AG10803 (cell line): Measurements from ENCODE around the gene RDX.

Experiments used
- DNase-seq: peaks from one replicate; pipeline ENCODE4 v3.0.0; 2010; ENCODE audit warnings: low read depth
- H3K4me3 ChIP-seq: 2 replicates; pipeline ENCODE4 v1.5.1; 2011; ENCODE audit warnings: mild to moderate bottlenecking, low read length, control low read depth
- CTCF ChIP-seq: conservative IDR thresholded peaks from 2 replicates; pipeline ENCODE4 v1.5.1; 2011; ENCODE audit warnings: mild to moderate bottlenecking, low read length, control low read depth, inconsistent platforms

The RDX gene

GRCh38 chr11:110336054-110336453, 39.6 kb upstream of the RDX start:
- no peak for DNase-seq
- H3K4me3 ChIP-seq = no peak overlapping the region
- TF ChIP-seq CTCF = no peak

- H3K4me3 ChIP-seq = no peak overlapping the region
- no peak for DNase-seq
- no peak for TF ChIP-seq CTCF
Observed at GRCh38 chr11:110335358-110335757, 38.9 kb upstream of the RDX start.

- DNase-seq = no peak
- TF ChIP-seq CTCF = no peak
Observed at GRCh38 chr11:110331626-110332025, 35.2 kb upstream of the RDX start.

GRCh38 chr11:110329445-110329844, 33.0 kb upstream of the RDX start:
- no peak for TF ChIP-seq CTCF
- no peak overlapping the region for H3K4me3 ChIP-seq
- no peak for DNase-seq

More at GRCh38 chr11:110331626-110332025, 35.2 kb upstream of the RDX start:
- no peak overlapping the region for H3K4me3 ChIP-seq

GRCh38 chr11:110327508-110327907, 31.1 kb upstream of the RDX start:
- no peak for TF ChIP-seq CTCF
- DNase-seq = no peak
- no peak overlapping the region for H3K4me3 ChIP-seq

GRCh38 chr11:110323786-110324185, 27.4 kb upstream of the RDX start:
- DNase-seq = no peak
- no peak overlapping the region for H3K4me3 ChIP-seq
- no peak for TF ChIP-seq CTCF

GRCh38 chr11:110319501-110319900, 23.1 kb upstream of the RDX start:
- no peak for TF ChIP-seq CTCF
- no peak overlapping the region for H3K4me3 ChIP-seq
- no peak for DNase-seq
